Left ventricle myocardium superior (tissue), 1 donor: ENCODE data around the gene SPON1. TPM values are rescaled to one million over a fixed set of nuclear protein-coding genes. Genes with fewer than 3 reads are reported as not detected.

ENCODE experiments used
- ATAC-seq: fragments of 200-7000 bp; cut with Tn5 transposase; one replicate; pipeline ENCODE4 v1.9.1; 2020; ENCODE audit warnings: mild to moderate bottlenecking, moderate library complexity
- DNase-seq: peaks from one replicate; pipeline ENCODE4 v3.0.0-alpha.2; 2020
- intact Hi-C: fragments of 100-400 bp; cut with micrococcal nuclease; formaldehyde crosslinking; loops from one replicate; pipeline ENCODE4 v1.11.0; 2022
- total RNA-seq: library from RNA; stranded (reverse); fragmentation: NEBNext Ultra II Directional; extraction: Animal tissue kit (Norgen Biotek cat#: 25700); gene quantifications from one replicate; pipeline ENCODE4 v1.2.1, GENCODE V29; 2021
- donor health status: DM: no; HTN: yes; CAD: no; lungs with severe emphysema.

The SPON1 gene
- total RNA-seq, 1 donor from 2014 or later = 3.4 TPM

DNA sequence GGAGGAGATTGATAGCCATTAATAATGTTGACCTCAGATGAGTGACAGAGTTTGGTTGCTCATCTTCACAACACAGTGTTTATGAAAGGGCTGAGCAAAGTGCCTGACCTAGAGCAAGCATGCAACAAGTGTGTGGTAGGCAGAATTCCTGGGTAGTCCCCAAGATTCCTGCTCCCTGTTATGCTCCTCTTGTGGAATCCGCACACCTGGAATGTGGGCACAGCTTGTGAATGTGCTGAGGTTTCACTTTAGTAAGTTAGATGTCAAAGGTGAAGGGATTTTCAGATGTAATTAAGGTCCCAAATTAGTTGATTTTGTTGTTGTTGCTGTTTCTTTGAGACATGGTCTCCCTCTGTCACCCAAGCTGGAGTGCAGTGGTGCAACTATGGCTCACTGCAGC lies 20.7 kb upstream of the SPON1 start:
- DNase-seq (no peak), ATAC-seq (no peak)
- intact Hi-C loops = no loop called here

- no peak for DNase-seq
- no peak for ATAC-seq
- intact Hi-C loops = no loop called here
Observed at GRCh38 chr11:13942378-13942777, 20.1 kb upstream of the SPON1 start.

DNA sequence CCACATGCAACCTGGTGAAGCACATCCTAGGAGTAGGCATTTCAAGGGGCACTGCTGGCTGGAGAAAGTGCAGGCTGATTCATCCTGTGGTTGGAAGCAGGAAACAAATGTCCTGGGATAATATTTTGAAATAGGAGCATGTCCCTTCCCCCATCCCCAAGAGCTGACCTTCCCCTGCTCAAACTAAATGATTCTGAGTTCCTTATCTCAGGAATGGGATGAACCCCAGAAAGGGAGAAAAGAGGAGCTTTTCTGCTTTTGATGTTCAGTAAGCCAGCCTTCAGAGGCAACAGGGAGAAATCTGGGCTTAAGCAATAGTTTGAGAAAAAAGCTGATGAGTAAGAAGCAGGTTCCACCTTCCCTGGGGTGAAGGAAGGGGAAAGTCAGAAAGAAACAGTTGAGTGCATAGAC lies 19.5 kb upstream of the SPON1 start:
- DNase-seq (no peak), ATAC-seq (no peak)
- intact Hi-C loops = no loop called here

DNA sequence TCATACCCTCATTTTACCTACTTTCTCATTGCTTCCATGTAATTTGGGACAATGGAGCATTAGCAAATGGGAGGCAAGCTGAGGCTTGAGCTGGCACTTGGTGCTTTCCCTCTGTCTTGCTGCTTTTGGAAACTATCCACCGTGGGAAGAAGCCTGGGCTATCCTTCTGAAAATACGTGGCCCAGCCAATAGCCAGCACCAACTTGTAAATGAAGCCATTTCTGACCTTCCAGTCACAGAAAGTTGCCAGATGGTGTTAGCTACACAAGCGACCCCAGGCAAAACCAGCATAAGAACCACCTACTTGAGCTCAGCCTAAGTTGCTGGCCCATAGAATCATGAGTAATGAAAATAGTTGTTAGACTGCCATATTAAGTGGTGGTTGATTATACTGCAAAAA lies 18.5 kb upstream of the SPON1 start:
- intact Hi-C loops = no loop called here
- no peak for DNase-seq
- ATAC-seq = no peak

GRCh38 chr11:13944911-13945425 lies 17.6 kb upstream of the SPON1 start:
- intact Hi-C loops = no loop called here
- DNase-seq (no peak), ATAC-seq (no peak)

GRCh38 chr11:13947379-13947778 lies 15.1 kb upstream of the SPON1 start:
- ATAC-seq (no peak), DNase-seq (no peak)
- intact Hi-C loops = no loop called here

GRCh38 chr11:13949876-13950275 lies 12.6 kb upstream of the SPON1 start:
- no peak for ATAC-seq
- no peak for DNase-seq
- intact Hi-C loops = no loop called here

DNA sequence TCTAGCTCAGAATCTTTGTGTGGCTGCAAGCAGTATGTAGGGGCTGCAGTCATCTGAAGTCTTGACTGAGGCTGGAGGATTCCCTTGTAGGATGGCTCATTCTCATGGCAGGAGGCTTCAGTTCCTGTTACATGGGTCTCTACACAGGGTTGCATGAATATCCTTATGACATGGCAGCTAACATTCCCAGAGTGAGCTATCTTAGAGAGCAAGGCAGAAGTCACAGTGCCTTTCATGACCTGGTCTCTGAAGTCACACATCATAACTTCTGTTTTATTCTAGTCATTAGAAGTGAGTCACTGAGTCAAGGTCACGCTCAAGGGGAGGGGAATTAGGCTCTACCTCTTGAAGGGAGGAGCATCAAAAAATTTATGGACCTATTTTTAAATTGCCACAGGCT lies 10.3 kb upstream of the SPON1 start:
- intact Hi-C loops = no loop called here
- DNase-seq = no peak
- no peak for ATAC-seq

DNA sequence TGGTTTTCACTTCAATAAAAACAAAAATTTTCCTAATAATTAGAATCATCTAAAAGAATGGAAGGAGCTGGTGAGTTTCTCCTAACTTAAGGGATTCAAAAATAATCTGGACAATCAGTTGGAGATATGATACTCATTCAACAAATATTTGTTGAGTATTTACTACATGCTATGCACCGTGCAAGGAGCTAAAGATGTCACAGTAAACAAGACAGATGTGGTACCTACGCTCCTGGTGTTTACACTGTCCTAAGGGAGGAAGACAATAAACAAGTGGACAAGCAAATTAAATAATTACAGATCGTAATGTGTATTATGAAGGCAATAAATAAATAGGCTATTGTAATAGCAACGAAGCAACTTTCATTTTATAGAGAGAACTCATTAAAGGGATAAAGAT lies 9.9 kb upstream of the SPON1 start:
- intact Hi-C loops = no loop called here
- DNase-seq (no peak), ATAC-seq (no peak)

- ATAC-seq (no peak), DNase-seq (no peak)
- intact Hi-C loops = no loop called here
Observed at GRCh38 chr11:13954591-13954990, 7.9 kb upstream of the SPON1 start.

DNA sequence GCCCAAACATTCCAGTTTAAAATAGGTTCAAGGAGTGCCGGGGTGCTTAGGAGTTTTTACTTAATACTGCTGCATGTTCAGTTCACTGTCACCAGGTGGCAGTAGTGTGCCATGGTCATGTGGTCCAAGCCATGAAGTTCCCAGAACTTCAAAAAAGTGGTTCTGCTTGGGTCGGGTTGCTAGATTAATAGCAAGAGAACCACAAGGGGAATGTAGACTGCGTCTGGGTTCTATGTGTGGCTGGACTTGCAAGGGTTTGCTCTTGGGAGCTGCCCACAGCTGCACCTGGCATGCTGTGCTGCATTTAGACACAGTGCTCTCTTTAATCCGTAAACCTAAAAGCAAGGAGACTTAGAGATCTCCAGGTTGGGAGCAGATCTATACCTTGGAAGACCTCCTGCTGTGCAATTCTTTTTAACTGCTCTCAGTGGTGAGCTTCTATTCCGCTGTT lies 6.5 kb upstream of the SPON1 start:
- DNase-seq (peak; percentile 31), ATAC-seq (peak; percentile 64)
- intact Hi-C loops = loop anchor here (2.0 to 5.0 kb wide), 2 partner anchors 191 to 293 kb away; no protein-coding TSS in a partner anchor

- no peak for DNase-seq
- intact Hi-C loops = loop anchor here (2.0 to 5.0 kb wide), 2 partner anchors 190 to 292 kb away; no protein-coding TSS in a partner anchor
- no peak for ATAC-seq
Observed at GRCh38 chr11:13956988-13957387, 5.5 kb upstream of the SPON1 start.

DNA sequence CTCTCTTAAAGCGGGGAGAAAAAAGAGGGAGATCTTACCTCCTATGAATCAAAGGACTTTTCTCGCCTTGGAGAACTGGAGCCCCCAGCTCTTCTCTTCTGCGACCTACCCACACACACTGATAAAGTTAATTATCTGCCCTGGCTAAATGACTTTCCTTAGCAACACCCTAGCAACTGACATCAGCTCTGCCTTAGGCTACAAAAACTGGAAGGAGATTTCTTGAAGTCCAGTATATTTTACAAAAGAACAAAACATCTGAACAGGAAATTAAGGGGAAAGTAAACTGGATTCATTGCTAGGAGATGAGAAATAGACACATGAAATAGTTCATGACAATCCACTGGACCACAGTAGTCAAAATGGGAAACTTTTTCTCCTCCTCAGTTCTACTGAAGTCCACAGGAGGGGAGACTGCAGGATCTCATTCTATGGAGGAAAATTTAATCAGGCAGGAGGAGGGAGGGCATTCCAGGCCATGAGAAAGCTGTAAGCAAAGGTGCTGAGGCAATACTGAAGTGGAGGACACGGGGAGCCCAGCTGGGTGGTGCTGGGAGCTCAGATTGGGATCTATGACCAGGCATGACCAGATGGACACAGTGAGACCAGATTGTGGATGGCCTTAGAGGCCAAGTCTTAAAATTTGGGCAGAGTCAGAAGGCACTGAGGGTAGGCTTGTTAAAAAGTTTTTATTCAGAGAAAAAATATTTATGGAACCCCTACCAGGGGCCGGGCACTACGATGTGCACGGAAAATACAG lies 3.7 kb upstream of the SPON1 start:
- ATAC-seq = no peak
- intact Hi-C loops = loop anchor here (5.0 kb wide), 1 partner anchor 188 kb away; no protein-coding TSS in a partner anchor
- no peak for DNase-seq

GRCh38 chr11:13962198-13962561 lies 343 bp upstream of the SPON1 start:
- DNase-seq (no peak), ATAC-seq (no peak)
- intact Hi-C loops = no loop called here

DNA sequence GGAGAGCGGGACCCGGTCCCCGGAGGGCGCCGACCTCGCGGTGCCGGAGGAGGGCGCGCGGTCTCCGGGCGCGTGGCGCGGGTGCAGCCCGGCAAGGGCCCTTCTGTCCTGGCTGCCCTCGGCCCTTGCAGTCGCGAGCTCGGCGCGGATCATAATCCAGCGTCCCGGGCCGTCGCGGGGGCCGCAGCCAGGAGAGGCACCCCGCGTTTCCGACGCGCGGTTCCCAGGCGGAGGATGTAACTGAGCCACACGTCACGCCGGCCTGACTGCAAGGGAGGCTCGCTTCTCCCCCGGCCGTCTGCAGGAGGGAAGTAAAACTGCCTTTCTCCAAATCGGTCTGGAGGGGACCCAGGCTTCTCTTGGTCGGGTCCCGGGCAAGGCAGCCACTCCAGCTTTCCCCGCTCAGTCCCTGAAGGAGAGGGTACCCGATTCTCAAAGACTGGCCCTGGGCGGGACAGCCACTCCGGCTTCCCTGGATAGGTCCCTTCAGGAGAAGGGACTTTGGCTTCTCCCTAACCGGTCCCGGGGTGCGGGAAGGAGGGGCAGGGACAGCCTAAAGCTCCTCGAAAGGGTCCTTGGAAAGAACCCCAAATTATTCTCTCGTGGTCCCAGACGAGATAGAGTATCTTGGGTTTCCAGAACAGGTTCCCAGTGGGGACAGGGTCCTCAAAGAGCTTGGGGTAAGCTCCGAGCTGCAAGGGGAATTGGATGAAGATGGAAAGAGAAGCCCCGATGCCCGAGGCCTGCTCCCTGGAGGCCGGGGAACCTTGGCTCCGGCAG lies 836 bp downstream of the SPON1 start:
- intact Hi-C loops = no loop called here
- ATAC-seq (peak; percentile 64), DNase-seq (peak; percentile 40)

DNA sequence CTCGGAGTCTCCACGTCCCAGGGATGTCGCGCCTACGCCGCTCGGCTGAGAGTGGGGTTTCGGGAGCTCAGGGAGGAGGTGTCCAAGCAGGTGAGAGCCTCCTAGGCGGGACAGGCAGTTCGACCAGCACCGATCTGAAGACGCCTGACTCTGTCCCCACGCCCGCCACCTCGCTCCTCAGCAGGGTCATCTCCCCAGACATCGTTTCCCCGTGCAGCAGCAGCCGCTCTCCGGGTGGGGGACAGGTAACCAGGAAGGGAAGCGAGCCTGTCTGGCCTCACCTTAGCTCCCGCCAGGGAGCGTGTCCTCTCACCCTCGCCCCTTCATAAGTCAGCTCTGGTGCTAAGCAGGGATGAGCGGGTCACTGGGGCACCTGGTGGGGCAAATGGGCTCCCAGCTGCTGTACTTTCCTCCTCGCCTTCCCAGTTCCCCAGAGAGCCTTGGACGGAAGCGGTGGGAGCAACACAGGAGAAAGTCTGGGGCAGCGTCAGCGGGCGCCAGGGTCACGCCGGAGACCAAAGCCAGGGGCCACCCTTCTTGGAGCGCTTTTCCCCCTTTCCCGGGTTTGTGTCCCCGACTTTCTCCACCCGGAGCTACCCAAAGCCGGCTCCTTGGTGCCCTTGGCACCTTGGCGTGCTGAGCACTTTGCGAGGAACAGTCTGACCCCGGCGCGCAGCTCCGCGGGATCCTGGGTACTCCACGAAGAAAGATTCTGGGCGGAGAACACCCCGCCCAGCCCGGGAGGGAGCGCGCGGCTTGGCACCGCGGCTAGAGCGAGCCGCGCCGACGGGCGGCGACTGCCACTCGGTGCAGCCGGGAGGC lies 1.6 kb downstream of the SPON1 start:
- ATAC-seq (peak; percentile 67), DNase-seq (peak; percentile 51)
- intact Hi-C loops = no loop called here

DNA sequence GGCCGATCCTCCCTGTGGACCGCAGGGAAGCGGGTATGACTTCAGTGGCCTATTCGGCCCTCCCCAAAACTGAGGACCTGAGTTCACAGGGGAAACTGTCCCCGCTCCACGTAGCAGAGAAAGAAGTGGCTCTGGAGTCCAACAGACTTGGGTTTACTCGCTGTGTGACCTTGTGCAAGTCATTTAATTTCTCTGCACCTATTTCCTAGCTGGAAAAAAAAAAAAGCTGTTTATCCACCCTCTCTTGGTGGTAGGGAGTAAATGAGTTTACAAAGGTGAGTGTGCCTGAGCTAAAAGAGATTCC lies 2.2 kb downstream of the SPON1 start:
- DNase-seq (no peak), ATAC-seq (no peak)
- intact Hi-C loops = no loop called here

GRCh38 chr11:13965337-13965736 lies 2.8 kb downstream of the SPON1 start:
- no peak for ATAC-seq
- DNase-seq = no peak
- intact Hi-C loops = no loop called here

DNA sequence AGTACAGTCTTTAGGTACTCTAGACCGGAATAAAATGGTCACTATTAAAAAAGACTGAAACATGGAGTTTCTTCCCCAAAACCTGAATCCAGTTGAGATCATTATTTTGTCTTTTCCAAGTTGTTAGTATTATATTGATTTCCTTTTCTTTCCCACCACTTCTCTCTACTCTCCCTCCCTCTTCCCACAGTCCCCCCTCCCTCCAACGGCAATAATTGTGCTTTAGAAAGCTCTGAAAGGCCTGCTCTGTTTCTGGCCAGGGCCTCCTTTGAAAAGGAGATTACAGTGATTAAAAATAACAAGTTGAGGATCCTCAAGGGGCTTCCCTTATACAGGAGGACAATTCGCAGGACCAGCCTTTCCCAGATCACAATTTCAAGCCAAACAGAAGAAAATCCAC lies 3.5 kb downstream of the SPON1 start:
- DNase-seq = no peak
- intact Hi-C loops = no loop called here

DNA sequence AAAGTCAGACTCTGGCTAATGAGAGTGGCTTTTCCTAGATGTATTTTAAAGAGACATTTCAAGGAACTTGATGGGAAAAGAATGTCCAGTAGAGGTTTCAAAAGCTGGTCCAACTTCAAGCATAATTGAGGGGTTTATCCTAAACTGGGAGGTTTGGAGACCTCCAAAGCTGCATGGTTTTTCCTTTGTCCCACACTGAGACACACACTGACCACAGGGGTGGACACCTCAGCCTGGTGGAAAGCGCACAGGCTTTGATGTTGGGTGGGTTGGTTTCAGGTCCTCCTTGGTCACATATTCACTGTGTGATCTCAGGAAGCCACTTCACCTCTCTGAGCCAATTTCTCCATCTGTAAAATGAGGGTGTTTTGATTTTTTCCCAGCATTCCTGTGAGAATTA lies 4.0 kb downstream of the SPON1 start:
- DNase-seq (no peak), ATAC-seq (no peak)
- intact Hi-C loops = no loop called here

More for the DNA sequence above, 3.5 kb downstream of the SPON1 start:
- ATAC-seq = no peak
